GDM1 (cell line): ENCODE data around the gene TNIK.

Experiments used
- DNase-seq: peaks from one replicate; lab custom pipeline; 2025; lab: John Stamatoyannopoulos, UW

The TNIK gene

GRCh38 chr3:171417137-171417536 lies 43.1 kb downstream of the TNIK start:
- DNase-seq: no peak

DNA sequence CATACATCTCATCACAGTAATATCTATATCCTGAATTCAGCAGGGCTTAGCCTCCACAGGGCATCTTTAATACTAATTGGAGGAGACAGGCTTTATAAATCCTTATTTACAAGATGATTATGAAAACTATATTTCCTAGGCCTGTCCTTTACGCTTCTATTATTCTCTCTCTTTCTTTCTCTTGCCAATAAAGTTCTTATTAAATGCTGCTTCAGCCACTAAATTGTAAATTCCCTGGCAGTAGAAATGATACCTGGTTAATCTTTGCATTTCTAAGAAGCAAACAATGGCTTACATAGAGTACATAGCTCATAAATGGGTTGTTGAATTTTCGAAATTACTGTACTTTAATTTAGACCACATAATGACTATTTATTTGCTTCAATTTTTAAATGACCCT lies 43.5 kb downstream of the TNIK start:
- DNase-seq: no peak

DNA sequence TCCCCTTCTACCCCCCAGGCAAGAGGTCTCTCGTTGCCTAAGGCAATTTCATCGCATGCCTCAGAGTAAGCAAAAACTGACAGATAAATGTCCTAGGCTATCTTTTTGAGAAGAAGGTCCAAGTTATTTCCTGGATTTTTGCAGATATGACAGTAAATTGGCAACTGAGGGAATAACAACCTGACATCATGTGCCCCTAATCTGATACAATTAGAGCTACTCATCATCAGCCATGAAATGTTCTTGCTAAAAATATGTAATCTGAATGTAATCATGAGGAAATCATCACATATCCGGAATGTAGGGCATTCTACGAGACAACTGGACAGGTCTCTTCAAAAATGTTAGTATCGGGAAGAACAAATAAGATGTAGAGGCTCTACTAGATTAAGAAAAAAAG lies 44.1 kb downstream of the TNIK start:
- DNase-seq: no peak

GRCh38 chr3:171415070-171415469 lies 45.1 kb downstream of the TNIK start:
- DNase-seq: no peak

DNA sequence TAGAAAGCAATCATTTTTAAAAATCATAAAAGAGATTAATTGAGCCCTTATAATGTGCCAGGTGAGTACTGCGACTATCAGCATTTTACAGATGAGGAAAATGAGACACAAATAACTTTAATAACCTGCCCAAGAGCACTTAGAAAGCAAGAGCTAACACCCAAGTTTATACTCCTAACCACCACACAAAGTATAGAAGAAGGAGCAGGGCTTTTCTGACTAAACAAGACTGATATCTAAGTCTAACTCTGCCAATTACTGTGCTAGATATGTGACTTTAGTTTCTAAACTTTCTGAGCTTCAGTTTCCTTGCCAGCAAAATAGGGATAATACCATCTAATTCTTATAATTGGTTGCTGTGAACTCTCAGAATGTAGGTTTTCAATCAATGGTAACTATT lies 47.7 kb downstream of the TNIK start:
- DNase-seq: no peak

DNA sequence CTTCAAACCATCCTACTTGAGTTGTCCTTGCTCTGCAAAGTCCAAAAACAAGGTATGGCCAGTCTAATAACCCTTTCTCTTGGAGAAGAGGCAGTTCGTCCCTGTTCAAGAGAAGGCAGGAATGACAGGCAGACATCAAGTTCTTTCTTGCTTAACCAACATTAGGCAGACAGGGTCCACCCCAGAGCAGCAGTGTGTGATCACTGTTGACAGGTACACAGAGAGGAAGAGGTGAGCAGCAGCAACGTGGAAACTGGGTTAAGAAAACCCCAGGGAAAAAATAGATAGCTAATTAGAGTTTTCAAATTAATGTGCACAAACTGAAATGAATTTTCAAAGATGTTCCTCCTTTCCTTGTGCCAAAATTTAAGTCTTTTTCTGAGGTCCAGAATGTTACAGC lies 48.2 kb downstream of the TNIK start:
- no peak for DNase-seq

DNA sequence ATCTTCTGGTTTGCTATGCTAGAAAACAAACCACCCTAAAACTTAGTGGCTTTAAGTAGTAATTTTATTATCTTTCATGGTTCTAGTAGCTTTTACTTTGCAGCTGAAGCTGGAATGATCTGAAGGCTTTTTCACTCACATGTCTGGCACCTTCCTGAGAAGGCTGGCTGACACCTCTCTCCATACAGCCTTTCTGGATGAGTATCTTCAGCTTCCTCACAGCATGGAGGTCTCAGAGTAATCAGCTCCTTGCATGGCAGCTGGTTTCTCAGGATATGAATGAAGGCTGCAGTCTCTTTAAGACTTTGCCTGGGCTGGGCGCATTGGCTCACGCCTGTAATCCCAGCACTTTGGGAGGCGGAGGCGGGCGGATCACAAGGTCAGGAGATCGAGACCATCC lies 50.0 kb downstream of the TNIK start:
- DNase-seq: no peak

- no peak for DNase-seq
Measured at GRCh38 chr3:171407759-171408158, 52.4 kb downstream of the TNIK start.

DNA sequence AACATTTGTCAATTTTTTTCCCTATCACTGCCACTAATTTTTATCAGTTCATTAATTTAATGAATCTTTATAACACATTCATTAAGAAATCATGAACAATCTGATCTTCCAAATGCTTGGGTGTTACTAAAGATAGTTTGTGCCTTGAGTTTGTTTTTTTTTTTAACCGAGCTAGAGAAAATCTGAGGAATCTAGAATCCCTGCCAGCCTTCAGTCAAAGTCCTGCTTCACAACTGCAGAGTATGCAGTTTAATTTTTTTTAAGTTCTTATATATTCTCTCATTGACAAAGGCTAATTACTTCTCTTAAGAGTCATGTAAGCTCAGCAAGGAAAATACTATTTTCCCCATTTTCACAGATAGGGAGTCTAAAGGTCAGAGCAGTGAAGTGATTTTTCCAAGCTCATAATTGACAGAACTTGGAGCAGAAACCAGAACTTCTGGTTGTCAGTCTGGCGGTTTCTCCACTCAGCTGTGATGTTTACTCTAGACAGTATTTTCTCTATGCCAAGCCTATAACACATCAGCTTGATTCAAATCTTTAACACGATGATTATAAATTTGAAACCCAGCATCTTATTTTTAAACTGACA lies 55.7 kb downstream of the TNIK start:
- DNase-seq: no peak

DNA sequence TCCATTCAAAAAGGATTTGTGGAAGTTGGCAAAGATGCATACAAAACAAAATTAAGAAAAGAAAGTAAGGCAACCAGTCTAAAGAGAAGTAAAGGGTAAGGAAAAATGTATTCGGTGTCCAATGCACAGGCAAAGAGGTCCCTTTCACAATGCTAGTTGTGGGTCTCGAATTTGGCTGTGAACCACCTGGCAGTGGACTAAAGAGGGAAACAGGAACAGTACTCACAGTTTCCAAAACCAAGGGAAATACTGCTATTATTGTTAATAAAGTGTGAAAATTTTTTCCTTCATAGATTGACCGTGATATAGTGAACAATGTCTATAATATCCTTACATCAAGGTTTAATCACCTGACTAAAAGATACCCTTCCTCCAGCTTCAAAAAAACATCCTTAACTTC lies 57.9 kb downstream of the TNIK start:
- no peak for DNase-seq

GRCh38 chr3:171401432-171401831 lies 58.8 kb downstream of the TNIK start:
- DNase-seq: no peak

DNA sequence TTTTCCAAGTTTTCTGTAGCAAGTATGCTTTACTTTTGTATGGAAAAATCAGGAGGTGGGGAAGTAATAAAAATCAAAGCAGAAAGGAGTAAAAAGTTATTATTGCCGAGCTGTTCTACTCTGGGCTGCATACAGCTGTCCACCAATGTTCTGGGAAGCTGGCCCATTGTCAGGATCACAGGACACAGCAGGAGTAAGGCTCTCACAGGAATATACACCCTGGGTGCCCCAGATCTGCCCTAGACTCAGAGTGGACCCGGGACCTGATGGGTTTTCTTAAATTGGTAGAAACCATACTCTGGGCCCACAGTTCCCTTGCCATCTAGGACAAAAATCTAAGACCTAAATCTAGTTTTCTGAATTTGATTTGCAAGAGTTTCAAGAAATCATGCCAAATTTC lies 60.4 kb downstream of the TNIK start:
- DNase-seq: no peak

DNA sequence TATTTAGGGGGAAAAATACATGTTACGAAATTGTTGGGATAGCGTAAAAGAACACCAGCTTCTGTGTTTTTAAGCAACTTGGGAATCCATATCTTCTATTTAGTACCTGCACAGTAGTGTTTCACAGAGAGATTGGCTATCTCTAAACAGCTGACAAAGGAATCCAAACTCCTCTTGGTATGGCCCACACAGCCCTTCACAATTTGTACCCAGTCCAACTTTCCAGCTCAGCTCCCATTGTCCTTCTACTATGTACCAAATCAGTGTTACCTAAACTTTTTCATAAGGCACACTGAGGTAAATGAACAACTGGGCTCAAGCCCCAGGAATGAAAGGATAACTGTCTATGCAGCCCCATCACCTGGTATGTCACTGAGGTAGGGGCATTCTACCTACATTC lies 61.9 kb downstream of the TNIK start:
- no peak for DNase-seq

- DNase-seq: no peak
Measured at GRCh38 chr3:171397089-171397488, 63.1 kb downstream of the TNIK start.

DNA sequence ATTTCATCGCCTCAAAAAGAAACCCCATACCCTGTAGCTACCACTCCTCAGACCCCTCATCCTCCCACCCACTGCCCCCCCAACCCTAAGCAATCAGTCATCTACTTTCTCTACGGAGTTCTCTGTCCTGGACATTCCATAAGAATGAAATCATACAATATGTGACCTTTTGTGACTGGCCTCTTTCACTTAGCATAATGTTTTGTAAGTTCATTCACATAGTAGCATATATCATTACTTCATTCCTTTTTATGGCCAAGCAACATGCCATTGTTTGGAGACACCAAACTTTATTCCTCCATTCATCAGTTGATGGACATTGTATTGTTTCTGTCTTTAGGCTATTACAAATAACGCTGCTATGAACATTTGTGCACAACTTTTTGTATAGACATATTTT lies 64.2 kb downstream of the TNIK start:
- no peak for DNase-seq

GRCh38 chr3:171393032-171393744 lies 67.0 kb downstream of the TNIK start:
- DNase-seq: no peak

- DNase-seq: no peak
Measured at GRCh38 chr3:171391432-171391831, 68.8 kb downstream of the TNIK start.

DNA sequence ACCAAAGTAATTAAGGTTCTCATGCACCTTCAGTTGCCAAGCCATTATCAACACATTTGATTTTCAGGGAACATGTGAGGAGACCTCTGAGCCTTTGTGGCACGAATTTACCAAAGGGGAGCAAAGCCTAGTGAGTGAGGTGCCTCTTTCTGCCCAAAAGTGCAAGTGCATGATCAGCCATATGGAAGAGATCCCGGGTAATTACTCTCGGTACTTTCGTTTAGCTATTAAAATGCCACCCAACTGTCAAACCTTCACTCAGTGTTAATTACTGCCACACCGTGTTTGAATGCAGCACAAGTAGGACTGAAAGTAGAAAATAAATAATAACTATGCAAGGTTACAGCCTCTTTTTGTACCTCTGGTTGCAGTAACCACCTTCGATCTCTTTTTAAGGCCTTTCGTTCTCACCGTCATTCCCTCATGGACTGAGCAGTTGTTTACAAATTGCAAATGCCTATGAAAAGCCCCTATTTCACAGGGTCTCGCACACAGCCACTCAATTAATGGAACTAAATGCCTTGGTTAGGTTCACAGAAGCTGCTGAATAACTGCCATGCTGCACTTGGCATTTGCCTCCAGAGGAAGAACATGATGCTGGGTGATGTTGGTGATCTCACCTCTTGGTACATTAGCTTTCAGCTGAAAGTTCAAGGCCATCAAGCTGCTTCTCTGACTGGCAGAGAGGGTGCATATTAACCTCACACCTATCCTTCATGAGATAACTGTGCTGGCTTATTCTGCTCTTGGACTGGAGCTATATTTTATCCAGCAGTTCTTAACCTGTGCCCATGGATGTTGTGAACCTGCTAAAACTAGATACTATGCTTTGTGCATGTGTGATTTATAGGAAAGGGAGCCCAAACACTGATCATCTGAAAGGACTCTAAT lies 69.9 kb downstream of the TNIK start:
- DNase-seq: no peak

GRCh38 chr3:171389491-171389890 lies 70.7 kb downstream of the TNIK start:
- no peak for DNase-seq

DNA sequence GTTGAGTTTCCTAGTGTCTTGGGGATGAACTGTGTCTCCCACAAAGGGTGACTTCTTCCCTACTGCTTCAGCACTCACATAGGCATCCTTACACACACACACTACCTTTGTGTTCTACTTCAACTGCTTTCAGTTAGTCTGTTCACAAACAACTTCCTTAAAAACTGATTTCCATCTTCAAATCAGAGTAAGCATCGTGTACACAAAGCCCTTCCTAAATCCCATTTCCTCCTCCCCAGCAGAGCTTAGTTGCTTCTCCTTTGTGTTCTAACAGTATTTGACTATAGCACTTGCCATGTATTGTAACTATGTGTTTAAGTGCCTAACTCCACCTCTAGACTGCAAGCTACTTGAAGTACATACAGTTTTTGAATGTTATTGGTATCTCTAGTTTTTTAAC lies 71.7 kb downstream of the TNIK start:
- DNase-seq: no peak

DNA sequence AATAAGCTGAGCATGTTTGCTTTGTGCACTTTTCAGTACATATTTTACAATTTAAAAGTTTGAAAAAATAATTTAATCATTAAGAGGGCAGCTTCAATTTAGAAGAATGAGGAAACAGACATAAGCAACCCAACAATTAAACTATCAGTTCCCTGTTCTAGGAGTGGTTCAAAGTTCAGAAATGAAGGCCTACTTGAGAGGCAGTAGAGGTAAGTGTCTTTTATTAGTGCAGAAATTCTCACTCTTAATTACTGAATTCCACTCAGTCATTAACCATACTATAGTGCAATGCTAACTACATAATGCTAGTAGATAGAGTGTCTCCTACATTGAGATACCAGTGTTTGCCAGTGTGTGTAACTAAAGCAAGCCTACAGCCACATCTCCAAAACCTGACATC lies 73.1 kb downstream of the TNIK start:
- DNase-seq: no peak

DNA sequence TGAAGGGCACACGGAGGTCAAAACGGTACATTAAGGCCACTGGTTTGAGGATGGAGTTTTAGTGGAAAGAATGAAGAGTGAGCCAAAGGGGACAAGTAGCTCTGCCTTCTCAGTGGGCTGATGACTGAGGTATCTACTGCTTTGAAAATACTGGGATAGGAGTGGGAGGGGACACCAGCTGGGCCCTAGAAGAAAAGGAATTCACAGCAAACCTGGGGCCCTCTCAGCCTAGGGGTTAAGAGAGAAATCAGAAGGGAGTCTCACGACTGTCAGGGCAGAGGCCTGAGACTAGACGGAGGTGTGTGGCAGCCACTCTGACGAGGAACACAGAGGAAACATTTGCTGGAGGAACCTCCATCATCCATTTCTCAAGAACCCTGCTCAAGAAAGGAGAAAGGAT lies 75.1 kb downstream of the TNIK start:
- DNase-seq: no peak
